Measurements from ENCODE around the gene ZNF668.

The ZNF668 gene

GRCh38 chr16:31113121-31114120 lies 39.4 kb upstream of the ZNF668 start:
- no peaks in the 10 kb centered on the region for H4K20me1 ChIP-seq (ENCODE audit: insufficient read depth, low read length)
- no peak overlapping the region for H2AFZ ChIP-seq (ENCODE audit: low read length)
- no peak overlapping the region for H3K9ac ChIP-seq (ENCODE audit: low read length)
- H3K9me3 ChIP-seq (replicated peaks; ENCODE audit: insufficient read depth, low read length): no peaks in the 10 kb centered on the region
- H3K27me3 ChIP-seq (replicated peaks; ENCODE audit: insufficient read depth, low read length): no peaks in the 10 kb centered on the region
- no peaks in the 10 kb centered on the region for H3F3A ChIP-seq (ENCODE audit: insufficient read depth, low read length)
- no peak overlapping the region for H3K4me2 ChIP-seq (ENCODE audit: low read depth, low read length)
- H3K4me3 ChIP-seq (ENCODE audit: low read length): no peak overlapping the region
- DNase-seq: no peak
- no peaks in the 10 kb centered on the region for H3K9me2 ChIP-seq (replicated peaks; ENCODE audit: insufficient read depth, low read length)
- H3K36me3 ChIP-seq (replicated peaks; ENCODE audit: insufficient read depth, low read length): no peaks in the 10 kb centered on the region
- peaks cover 3% of the 10 kb centered on the region for H3K4me1 ChIP-seq (ENCODE audit: low read length)
- H3K27ac ChIP-seq (ENCODE audit: low read length): no peak overlapping the region
- H3K79me2 ChIP-seq (ENCODE audit: low read length): peaks cover 26% of the 10 kb centered on the region
- no peak for TF ChIP-seq EZH2 (optimal IDR thresholded peaks at IDR 0.05; ENCODE audit: low read depth, low read length)
- TF ChIP-seq, protein P1, sequence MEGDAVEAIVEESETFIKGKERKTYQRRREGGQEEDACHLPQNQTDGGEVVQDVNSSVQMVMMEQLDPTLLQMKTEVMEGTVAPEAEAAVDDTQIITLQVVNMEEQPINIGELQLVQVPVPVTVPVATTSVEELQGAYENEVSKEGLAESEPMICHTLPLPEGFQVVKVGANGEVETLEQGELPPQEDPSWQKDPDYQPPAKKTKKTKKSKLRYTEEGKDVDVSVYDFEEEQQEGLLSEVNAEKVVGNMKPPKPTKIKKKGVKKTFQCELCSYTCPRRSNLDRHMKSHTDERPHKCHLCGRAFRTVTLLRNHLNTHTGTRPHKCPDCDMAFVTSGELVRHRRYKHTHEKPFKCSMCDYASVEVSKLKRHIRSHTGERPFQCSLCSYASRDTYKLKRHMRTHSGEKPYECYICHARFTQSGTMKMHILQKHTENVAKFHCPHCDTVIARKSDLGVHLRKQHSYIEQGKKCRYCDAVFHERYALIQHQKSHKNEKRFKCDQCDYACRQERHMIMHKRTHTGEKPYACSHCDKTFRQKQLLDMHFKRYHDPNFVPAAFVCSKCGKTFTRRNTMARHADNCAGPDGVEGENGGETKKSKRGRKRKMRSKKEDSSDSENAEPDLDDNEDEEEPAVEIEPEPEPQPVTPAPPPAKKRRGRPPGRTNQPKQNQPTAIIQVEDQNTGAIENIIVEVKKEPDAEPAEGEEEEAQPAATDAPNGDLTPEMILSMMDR (IDR thresholded peaks at IDR 0.05; ENCODE audit: low read length): no peak
- TF ChIP-seq EZH2phosphoT487 (IDR thresholded peaks at IDR 0.05; ENCODE audit: low read length): no peak

DNA sequence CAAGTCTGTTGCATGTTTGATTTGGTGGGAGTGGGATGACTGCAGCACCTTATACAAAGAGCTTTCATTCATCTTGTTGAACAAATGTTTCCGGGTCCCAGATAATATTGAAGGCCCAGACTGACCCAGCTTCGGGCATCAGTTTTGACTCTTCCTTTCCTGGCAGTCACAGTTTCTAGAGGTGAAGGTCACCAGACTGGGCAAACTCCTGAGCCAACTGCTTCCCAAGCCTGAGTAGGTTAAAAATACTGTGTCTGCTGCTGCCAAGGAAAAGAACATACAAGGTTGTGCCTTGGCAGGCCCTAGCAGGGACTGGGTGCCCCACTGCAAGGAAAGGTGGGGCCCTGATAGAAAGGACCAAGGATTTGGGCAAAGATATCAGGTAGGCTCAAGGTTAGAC lies 38.7 kb upstream of the ZNF668 start:
- Histone ChIP-seq H4K20me1 (ENCODE audit: insufficient read depth, low read length) (no peaks in the 10 kb centered on the region), H3K36me3 (replicated peaks; ENCODE audit: insufficient read depth, low read length) (no peaks in the 10 kb centered on the region), H3K9ac (ENCODE audit: low read length) (no peak overlapping the region), H2AFZ (ENCODE audit: low read length) (no peak overlapping the region), H3K27ac (ENCODE audit: low read length) (no peak overlapping the region), H3K27me3 (replicated peaks; ENCODE audit: insufficient read depth, low read length) (no peaks in the 10 kb centered on the region), H3K4me3 (ENCODE audit: low read length) (no peak overlapping the region), H3K79me2 (ENCODE audit: low read length) (peaks cover 22% of the 10 kb centered on the region), H3K9me3 (replicated peaks; ENCODE audit: insufficient read depth, low read length) (no peaks in the 10 kb centered on the region), H3K4me2 (ENCODE audit: low read depth, low read length) (no peak overlapping the region), H3K4me1 (ENCODE audit: low read length) (no peaks in the 10 kb centered on the region), H3F3A (ENCODE audit: insufficient read depth, low read length) (peaks cover 4% of the 10 kb centered on the region), H3K9me2 (replicated peaks; ENCODE audit: insufficient read depth, low read length) (no peaks in the 10 kb centered on the region)
- no peak for TF ChIP-seq EZH2 (optimal IDR thresholded peaks at IDR 0.05; ENCODE audit: low read depth, low read length)
- TF ChIP-seq, protein P1 (IDR thresholded peaks at IDR 0.05; ENCODE audit: low read length): no peak
- no peak for TF ChIP-seq EZH2phosphoT487 (IDR thresholded peaks at IDR 0.05; ENCODE audit: low read length)
- DNase-seq: no peak

GRCh38 chr16:31111881-31112466 lies 37.9 kb upstream of the ZNF668 start:
- TF ChIP-seq EZH2 (optimal IDR thresholded peaks at IDR 0.05; ENCODE audit: low read depth, low read length) (no peak), EZH2phosphoT487 (IDR thresholded peaks at IDR 0.05; ENCODE audit: low read length) (no peak)
- TF ChIP-seq, protein P1 (IDR thresholded peaks at IDR 0.05; ENCODE audit: low read length): no peak
- H3F3A ChIP-seq (ENCODE audit: insufficient read depth, low read length): peaks cover 12% of the 10 kb centered on the region
- no peaks in the 10 kb centered on the region for H3K9me3 ChIP-seq (replicated peaks; ENCODE audit: insufficient read depth, low read length)
- DNase-seq: no peak
- no peaks in the 10 kb centered on the region for H4K20me1 ChIP-seq (ENCODE audit: insufficient read depth, low read length)
- H3K79me2 ChIP-seq (ENCODE audit: low read length): peaks cover 22% of the 10 kb centered on the region
- no peak overlapping the region for H3K9ac ChIP-seq (ENCODE audit: low read length)
- H3K36me3 ChIP-seq (replicated peaks; ENCODE audit: insufficient read depth, low read length): no peaks in the 10 kb centered on the region
- H3K27ac ChIP-seq (ENCODE audit: low read length): no peak overlapping the region
- H3K4me3 ChIP-seq (ENCODE audit: low read length): no peak overlapping the region
- H3K4me2 ChIP-seq (ENCODE audit: low read depth, low read length): no peak overlapping the region
- no peaks in the 10 kb centered on the region for H3K9me2 ChIP-seq (replicated peaks; ENCODE audit: insufficient read depth, low read length)
- H3K27me3 ChIP-seq (replicated peaks; ENCODE audit: insufficient read depth, low read length): no peaks in the 10 kb centered on the region
- H3K4me1 ChIP-seq (ENCODE audit: low read length): 0 out of 2 replicates have a peak, but pooled peaks cover 5% of the 10 kb centered on the region
- H2AFZ ChIP-seq (ENCODE audit: low read length): no peak overlapping the region
